ENCODE measurements around the gene ATXN1.

DNA sequence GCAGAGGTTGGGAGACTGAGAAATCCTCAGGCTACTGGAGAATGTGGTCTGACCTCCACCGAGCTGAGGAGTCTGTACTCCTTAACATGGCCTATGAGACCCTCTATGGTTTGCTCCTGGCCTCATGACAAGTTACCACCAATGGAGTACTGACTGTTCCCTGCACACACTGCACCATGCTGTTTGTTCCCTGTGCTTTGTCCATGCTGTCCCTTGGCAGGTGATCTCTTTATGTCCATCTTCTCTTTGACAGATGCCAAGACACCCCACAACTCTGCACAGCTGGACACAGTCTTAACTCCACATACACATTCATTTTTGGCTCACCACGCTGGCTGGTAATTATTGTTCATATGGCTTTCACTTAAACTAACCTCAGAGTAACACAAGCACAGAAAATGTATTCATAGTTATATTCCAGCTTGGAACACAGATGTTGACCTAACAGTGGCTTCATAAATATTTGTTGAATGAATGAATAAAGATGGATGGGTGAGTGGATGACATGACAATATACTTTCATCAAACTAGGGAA, 258.0 kb downstream of the ATXN1 start:
- no peak for TF ChIP-seq POLR2A (IDR thresholded peaks at IDR 0.05)
- TF ChIP-seq, protein P1, sequence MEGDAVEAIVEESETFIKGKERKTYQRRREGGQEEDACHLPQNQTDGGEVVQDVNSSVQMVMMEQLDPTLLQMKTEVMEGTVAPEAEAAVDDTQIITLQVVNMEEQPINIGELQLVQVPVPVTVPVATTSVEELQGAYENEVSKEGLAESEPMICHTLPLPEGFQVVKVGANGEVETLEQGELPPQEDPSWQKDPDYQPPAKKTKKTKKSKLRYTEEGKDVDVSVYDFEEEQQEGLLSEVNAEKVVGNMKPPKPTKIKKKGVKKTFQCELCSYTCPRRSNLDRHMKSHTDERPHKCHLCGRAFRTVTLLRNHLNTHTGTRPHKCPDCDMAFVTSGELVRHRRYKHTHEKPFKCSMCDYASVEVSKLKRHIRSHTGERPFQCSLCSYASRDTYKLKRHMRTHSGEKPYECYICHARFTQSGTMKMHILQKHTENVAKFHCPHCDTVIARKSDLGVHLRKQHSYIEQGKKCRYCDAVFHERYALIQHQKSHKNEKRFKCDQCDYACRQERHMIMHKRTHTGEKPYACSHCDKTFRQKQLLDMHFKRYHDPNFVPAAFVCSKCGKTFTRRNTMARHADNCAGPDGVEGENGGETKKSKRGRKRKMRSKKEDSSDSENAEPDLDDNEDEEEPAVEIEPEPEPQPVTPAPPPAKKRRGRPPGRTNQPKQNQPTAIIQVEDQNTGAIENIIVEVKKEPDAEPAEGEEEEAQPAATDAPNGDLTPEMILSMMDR (IDR thresholded peaks at IDR 0.05), result no peak

All from lower leg skin (tissue), 3 donors.